OCI-LY3 (cell line): ENCODE measurements around the gene CACNA1A.

Source experiments
- H2AFZ ChIP-seq: fragments of 200-600, 300-600 bp; shearing (Covaris generic); 2 replicates; pipeline ENCODE4 v1.6.0; 2014; ENCODE audit warnings: antibody characterized with exemption, low read depth, low read length
- H3K27ac ChIP-seq: fragments of 200-600, 300-600 bp; sonication (generic); 2 replicates; pipeline ENCODE4 v1.5.1; 2014; ENCODE audit warnings: mild to moderate bottlenecking, low read length, moderate library complexity, mixed read lengths
- H3K27me3 ChIP-seq: fragments of 200-600, 300-600 bp; sonication (generic); 2 replicates; pipeline ENCODE4 v1.6.1; 2014; ENCODE audit warnings: low read depth, low read length, mixed read lengths
- H3K36me3 ChIP-seq: fragments of 200-600, 300-600 bp; sonication (generic); replicated peaks from 2 replicates; pipeline ENCODE3; 2014; ENCODE audit warnings: low read depth, low read length, mixed read lengths
- H3K4me1 ChIP-seq: fragments of 300-600, 200-600 bp; sonication (generic); 2 replicates; pipeline ENCODE4 v1.6.1; 2014; ENCODE audit warnings: low read length, mixed read lengths
- H3K4me2 ChIP-seq: fragments of 200-600, 300-600 bp; sonication (generic); 2 replicates; pipeline ENCODE4 v1.6.1; 2014; ENCODE audit warnings: low read length, mixed read lengths
- H3K4me3 ChIP-seq: fragments of 300-600, 200-600 bp; sonication (generic); 2 replicates; pipeline ENCODE4 v1.5.1; 2014; ENCODE audit warnings: antibody characterized with exemption, mild to moderate bottlenecking, low read length, moderate library complexity
- H3K79me2 ChIP-seq: fragments of 300-600, 200-600 bp; shearing (Covaris generic); 2 replicates; pipeline ENCODE4 v1.6.1; 2014; ENCODE audit warnings: mild to moderate bottlenecking, low read length, mixed read lengths
- H3K9ac ChIP-seq: fragments of 300-600, 200-600 bp; shearing (Covaris generic); 2 replicates; pipeline ENCODE4 v1.6.0; 2014; ENCODE audit warnings: mild to moderate bottlenecking, low read length, moderate library complexity
- H3K9me3 ChIP-seq: fragments of 200-600, 300-600 bp; shearing (Covaris generic); 2 replicates; pipeline ENCODE4 v1.6.1; 2014; ENCODE audit warnings: low read length, mixed read lengths; ENCODE audit not compliant: insufficient read depth
- H4K20me1 ChIP-seq: fragments of 200-600, 300-600 bp; sonication (generic); 2 replicates; pipeline ENCODE4 v1.6.1; 2016; ENCODE audit warnings: low read length, mixed read lengths; ENCODE audit not compliant: insufficient read depth
- EZH2phosphoT487 ChIP-seq: fragments of 200-600 bp; shearing (Covaris generic); IDR thresholded peaks from 2 replicates; pipeline ENCODE4 v1.6.1; 2018; ENCODE audit warnings: antibody characterized with exemption, mixed run types, low read depth
- TF ChIP-seq, protein P1 (sequence below): fragments of 200-600, 300-600 bp; sonication (generic); IDR thresholded peaks from 2 replicates; pipeline ENCODE4 v1.5.1; 2014; ENCODE audit warnings: antibody characterized with exemption, low read length, low read depth

Gene CACNA1A

DNA sequence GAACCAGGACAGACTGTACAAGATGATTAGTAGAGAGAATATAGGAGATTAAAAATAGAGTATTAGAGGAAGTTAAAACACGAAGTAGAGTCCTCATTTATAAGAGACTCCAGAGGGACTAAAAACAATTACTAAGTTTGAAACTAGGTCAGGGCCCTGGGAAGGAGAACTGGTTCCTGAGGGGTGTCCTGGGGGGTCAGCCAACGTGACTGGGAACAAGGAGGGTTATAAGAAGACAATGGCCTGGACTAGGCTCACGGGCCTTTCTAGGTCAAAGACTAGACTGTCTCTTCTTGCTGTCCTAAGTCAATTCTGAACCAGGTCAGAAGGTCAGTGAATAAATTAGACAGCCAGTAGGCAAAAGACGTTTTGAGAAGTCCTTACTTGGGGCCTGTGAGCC is 190.8 kb downstream of the CACNA1A start:
- Histone ChIP-seq H3K79me2 (no peaks in the 10 kb centered on the region), H3K9ac (no peak overlapping the region), H3K4me1 (no peaks in the 10 kb centered on the region), H3K36me3 (no peaks in the 10 kb centered on the region), H4K20me1 (no peaks in the 10 kb centered on the region), H3K27me3 (peaks cover 27% of the 10 kb centered on the region; the same call in 1 of the 2 replicates), H3K4me3 (no peak overlapping the region), H2AFZ (no peak overlapping the region), H3K9me3 (no peaks in the 10 kb centered on the region), H3K4me2 (no peak overlapping the region), H3K27ac (no peak overlapping the region)
- TF ChIP-seq EZH2phosphoT487, result no peak

DNA sequence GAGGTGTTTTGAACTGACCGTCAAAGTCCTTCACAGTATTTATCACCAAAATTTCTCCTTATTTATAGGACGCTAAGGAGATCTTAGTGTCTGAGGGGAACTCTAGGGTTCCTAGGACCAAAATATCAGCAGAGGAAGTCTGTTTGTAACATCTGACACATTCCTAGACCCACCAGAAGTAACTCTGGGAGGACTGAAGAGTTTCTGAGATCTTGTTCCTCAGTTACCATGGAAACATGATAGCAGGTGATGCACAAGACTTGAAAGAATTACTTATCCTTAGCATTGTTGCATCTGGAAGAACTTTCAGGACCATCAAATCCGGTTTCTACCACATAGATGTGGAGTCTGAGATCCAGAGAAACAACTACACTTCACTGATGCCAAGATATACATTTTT is 191.5 kb downstream of the CACNA1A start:
- H3K27me3 ChIP-seq, result peaks cover 27% of the 10 kb centered on the region; the same call in 1 of the 2 replicates
- H3K79me2 ChIP-seq, result no peaks in the 10 kb centered on the region
- H3K36me3 ChIP-seq, result no peaks in the 10 kb centered on the region
- no peak overlapping the region for H2AFZ ChIP-seq
- H3K4me2 ChIP-seq, result no peak overlapping the region
- H3K4me1 ChIP-seq, result no peaks in the 10 kb centered on the region
- no peak overlapping the region for H3K4me3 ChIP-seq
- H4K20me1 ChIP-seq, result no peaks in the 10 kb centered on the region
- no peaks in the 10 kb centered on the region for H3K9me3 ChIP-seq
- no peak overlapping the region for H3K9ac ChIP-seq
- no peak overlapping the region for H3K27ac ChIP-seq
- TF ChIP-seq, protein P1, sequence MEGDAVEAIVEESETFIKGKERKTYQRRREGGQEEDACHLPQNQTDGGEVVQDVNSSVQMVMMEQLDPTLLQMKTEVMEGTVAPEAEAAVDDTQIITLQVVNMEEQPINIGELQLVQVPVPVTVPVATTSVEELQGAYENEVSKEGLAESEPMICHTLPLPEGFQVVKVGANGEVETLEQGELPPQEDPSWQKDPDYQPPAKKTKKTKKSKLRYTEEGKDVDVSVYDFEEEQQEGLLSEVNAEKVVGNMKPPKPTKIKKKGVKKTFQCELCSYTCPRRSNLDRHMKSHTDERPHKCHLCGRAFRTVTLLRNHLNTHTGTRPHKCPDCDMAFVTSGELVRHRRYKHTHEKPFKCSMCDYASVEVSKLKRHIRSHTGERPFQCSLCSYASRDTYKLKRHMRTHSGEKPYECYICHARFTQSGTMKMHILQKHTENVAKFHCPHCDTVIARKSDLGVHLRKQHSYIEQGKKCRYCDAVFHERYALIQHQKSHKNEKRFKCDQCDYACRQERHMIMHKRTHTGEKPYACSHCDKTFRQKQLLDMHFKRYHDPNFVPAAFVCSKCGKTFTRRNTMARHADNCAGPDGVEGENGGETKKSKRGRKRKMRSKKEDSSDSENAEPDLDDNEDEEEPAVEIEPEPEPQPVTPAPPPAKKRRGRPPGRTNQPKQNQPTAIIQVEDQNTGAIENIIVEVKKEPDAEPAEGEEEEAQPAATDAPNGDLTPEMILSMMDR, result no peak
- TF ChIP-seq EZH2phosphoT487, result no peak

DNA sequence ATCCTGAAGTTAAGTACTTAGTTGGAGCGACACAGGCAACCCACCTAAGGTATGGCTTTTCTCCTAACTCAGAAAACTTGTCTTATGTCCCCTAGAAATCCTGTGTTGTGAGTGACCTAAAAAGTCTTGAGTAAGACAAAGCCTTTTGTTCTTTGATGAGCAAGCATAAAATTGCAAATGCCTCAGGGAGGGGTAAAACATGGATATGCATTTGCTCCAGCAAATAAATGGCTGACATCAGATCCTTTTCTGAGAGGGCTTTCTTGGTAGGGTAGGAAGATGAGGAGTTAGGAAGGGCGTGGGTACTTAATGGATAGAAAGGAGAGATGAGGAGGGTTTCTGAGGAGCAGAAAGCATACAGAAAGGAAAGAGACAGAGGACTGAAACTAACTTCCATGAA is 192.4 kb downstream of the CACNA1A start:
- no peak overlapping the region for H2AFZ ChIP-seq
- no peak for TF ChIP-seq EZH2phosphoT487
- TF ChIP-seq, protein P1, result no peak
- no peaks in the 10 kb centered on the region for H3K9me3 ChIP-seq
- H3K9ac ChIP-seq, result no peak overlapping the region
- H3K4me1 ChIP-seq, result no peaks in the 10 kb centered on the region
- H3K36me3 ChIP-seq, result no peaks in the 10 kb centered on the region
- no peak overlapping the region for H3K4me3 ChIP-seq
- H3K27ac ChIP-seq, result no peak overlapping the region
- peaks cover 22% of the 10 kb centered on the region; the same call in 1 of the 2 replicates for H3K27me3 ChIP-seq
- H4K20me1 ChIP-seq, result no peaks in the 10 kb centered on the region
- no peak overlapping the region for H3K4me2 ChIP-seq
- H3K79me2 ChIP-seq, result no peaks in the 10 kb centered on the region

DNA sequence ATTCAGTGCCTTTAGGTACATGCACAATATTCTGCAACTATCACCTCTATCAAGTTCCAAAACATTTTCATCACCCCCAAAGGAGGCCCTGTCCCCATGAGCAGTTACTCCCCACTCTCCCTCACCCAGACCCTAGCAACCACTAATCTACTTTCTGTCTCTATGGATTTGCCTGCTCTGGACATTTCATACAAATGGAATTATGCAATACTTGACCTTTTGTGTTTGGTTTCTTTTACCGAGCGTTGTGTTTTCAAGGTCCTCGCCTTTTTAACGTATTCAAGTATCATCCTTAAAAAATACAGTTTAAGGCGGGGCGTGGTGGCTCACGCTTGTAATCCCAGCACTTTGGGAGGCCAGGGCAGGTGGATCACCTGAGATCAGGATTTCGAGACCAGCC is 196.4 kb downstream of the CACNA1A start:
- Histone ChIP-seq H3K27me3 (peaks cover 22% of the 10 kb centered on the region; the same call in 1 of the 2 replicates), H3K9ac (no peak overlapping the region), H3K27ac (no peak overlapping the region), H3K36me3 (no peaks in the 10 kb centered on the region), H3K4me3 (no peak overlapping the region), H2AFZ (no peak overlapping the region), H3K4me1 (no peaks in the 10 kb centered on the region), H4K20me1 (no peaks in the 10 kb centered on the region), H3K4me2 (no peak overlapping the region), H3K9me3 (no peaks in the 10 kb centered on the region), H3K79me2 (no peaks in the 10 kb centered on the region)
- TF ChIP-seq, protein P1, result no peak
- no peak for TF ChIP-seq EZH2phosphoT487
